Skin of body (tissue), 2 donors: ENCODE data around the gene NAV2. TPM values are rescaled to one million over a fixed set of nuclear protein-coding genes. Genes with fewer than 3 reads are reported as not detected.
"Not testable (repeated sequence)": the region's sequence is repeated elsewhere in the genome, so short reads cannot be mapped to it uniquely, and the experiment has no call there.

ENCODE experiments used
- DNase-seq: peaks from one replicate; lab custom pipeline; 2025; lab: John Stamatoyannopoulos, UW
- total RNA-seq: library from RNA; depleted of rRNA; stranded (reverse); fragments of >200 nt; gene quantifications from one replicate; pipeline ENCODE4 v1.2.3, GENCODE V29; 2014

Gene NAV2
- total RNA-seq, 1 donor from 2014 or later = 13.6 TPM

DNA sequence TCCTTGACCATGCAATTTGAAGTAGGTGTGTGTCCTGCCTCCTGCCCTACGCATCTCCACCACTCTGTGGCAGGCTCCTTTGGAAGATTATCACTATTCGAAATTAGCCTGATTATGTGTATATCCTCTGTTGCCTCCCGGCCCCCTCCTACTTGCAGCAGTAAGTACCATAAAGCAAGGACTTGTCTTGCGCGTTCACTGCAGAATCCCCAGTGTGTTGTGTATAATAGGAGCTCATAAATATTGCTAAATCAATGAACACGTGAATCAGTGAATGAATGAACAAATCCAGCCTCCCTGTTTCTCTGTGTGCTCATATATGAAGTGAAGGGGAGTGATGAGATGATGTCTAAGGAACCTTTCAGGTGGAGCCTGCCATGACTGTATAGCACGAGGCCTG lies 237.0 kb downstream of the NAV2 start:
- DNase-seq = no peak

- DNase-seq = peak; percentile 31
Measured at GRCh38 chr11:19951558-19952115, 239.0 kb downstream of the NAV2 start.

- no peak for DNase-seq
Measured at GRCh38 chr11:19952116-19952605, 239.5 kb downstream of the NAV2 start.

DNA sequence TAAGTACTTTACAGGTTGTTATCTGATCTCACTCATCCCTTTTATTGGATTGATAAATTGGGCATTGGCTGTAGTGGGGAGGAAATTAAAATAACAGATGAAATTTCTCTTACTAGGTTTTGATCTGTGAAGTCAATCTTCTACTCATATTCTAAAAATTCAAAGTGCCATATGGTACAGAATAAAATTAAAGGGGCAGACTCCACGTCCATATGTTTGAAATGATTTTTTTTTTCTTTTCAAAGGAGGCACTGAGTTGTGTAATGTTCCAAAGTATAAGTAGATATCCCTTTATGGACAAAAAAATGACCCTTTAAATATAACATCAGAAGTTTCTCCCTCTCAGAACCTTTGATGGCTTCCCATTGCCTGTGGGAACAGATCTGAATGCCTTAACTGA lies 240.3 kb downstream of the NAV2 start:
- DNase-seq = no peak

DNA sequence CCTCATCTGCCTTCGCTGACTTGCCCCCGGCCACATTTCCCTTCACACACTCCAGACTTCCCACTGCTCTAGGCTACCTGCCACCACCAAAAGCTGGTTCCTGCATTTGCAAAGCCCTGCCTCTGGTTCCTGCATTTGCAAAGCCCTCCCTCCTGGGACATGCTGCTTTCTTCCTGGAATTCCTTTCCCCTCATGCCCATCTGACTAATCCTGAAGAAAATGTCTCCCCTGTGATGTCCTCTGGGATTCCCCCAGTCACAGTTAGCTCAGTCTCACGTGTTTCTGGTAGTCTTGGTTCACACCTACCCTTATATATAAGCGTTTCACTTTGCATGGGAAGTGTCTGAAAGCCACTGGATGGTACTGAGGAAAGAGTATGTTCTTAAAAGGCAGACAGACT lies 240.7 kb downstream of the NAV2 start:
- no peak for DNase-seq

GRCh38 chr11:19953909-19954308 lies 241.3 kb downstream of the NAV2 start:
- DNase-seq = no peak

DNA sequence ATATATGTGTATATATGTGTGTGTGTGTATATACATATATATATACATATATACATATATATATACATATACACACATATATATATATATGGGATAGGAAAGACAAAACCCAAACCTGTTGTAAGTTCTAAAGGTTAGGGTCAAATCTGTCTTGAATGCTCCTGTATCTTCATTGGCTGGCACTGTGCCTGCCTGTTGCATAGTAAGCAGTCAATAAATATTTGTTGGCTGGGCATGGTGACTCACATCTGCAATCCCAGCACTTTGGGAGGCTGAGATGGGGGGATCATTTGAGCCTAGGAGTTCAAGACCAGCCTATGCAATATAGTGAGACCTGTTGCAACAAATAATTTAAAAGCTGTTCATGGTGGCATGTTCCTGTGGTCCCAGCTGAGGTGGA lies 242.3 kb downstream of the NAV2 start:
- no peak for DNase-seq

DNA sequence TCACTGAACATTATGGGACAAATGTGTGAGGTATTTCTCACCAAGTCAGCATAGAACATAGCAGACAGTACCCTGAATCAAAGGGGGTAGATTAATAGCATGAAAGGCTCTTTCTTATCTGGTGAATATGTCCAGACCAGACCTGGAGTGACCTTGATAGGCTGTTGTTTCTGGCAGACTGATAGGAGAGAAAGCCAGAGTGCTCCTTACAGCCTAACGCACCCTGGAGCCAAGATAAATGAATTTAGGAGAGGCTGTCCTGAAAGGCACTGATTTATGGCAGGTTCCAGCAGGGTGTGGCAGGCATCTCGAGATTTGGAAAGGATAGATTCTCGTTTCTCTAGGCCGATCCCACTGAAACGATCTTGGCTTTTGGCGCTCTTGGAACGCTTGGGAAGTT lies 243.0 kb downstream of the NAV2 start:
- DNase-seq = no peak

DNA sequence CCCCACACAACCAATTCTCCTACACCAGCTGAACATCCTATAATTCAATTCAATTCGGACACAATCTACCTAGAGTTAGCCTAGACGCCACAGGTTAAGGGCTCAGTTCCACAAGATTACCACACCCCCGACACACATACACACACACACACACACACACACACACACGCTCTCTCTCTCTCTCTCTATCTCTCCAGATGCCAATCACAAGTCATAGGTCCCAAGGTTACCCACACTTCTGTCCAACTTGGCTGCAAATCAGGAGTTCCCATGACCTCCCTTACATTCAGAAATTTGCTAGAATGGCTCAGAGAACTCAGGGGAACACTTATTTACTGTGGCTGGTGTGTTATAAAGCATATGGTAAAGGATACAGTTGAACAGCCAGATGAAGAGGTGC lies 243.6 kb downstream of the NAV2 start:
- no peak for DNase-seq

DNA sequence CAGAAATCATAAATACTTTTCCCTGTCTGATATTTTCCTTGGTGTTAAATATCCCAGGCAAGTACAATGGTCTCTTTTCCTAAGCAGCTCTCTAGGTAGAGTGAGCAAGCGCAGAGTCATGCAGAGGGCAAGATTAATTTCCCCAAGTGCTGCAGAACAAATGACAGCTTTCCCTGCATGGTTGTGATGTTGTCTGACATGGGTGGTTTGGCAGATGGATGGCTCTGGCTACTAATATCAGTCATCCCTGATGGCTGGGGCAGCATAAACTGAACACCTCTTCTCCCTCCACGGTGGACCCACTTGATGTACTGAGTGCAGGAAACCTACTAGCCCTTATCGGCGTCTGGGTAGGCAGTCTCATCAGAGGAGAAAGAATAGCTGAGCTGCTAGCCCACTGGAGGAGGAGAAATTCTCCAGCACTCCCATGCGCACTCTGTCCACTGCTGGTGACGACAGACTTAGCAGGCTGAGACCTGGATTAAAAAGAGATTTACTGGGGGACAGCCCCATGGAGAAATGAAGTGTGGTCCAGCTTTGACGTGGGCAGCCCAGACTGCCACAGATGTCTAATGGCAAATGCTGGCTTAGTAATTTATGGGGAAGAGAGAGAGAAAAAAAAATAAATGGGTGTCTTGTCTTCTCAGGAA lies 244.8 kb downstream of the NAV2 start:
- no peak for DNase-seq

- DNase-seq = no peak
Measured at GRCh38 chr11:19958204-19958603, 245.6 kb downstream of the NAV2 start.

- DNase-seq = no peak
Measured at GRCh38 chr11:19959210-19959609, 246.6 kb downstream of the NAV2 start.

DNA sequence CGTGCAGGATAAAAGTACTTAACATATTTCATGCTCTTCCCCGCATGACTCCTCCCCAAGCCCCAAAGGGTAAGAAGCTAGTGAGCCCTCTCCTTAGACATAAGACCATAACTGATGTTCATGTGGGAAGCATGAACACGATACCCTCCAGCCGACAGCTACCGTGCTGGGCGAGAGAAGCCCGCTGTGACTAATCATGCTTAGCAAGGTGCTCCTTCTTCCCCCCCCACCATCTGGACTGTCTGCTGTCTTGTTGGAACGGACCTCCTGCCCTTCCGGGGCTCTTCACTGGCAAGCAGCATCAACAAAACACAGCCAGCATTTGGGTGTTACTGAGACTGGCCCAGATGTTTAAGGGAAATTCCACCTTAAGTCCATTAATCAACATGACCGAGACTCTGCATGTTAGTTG lies 247.0 kb downstream of the NAV2 start:
- no peak for DNase-seq

- not testable (repeated sequence) for DNase-seq
Measured at GRCh38 chr11:19960410-19960809, 247.8 kb downstream of the NAV2 start.

- DNase-seq = no peak
Measured at GRCh38 chr11:19961225-19961624, 248.6 kb downstream of the NAV2 start.

- no peak for DNase-seq
Measured at GRCh38 chr11:19962053-19962800, 249.6 kb downstream of the NAV2 start.

- no peak for DNase-seq
Measured at GRCh38 chr11:19962801-19963175, 250.2 kb downstream of the NAV2 start.

DNA sequence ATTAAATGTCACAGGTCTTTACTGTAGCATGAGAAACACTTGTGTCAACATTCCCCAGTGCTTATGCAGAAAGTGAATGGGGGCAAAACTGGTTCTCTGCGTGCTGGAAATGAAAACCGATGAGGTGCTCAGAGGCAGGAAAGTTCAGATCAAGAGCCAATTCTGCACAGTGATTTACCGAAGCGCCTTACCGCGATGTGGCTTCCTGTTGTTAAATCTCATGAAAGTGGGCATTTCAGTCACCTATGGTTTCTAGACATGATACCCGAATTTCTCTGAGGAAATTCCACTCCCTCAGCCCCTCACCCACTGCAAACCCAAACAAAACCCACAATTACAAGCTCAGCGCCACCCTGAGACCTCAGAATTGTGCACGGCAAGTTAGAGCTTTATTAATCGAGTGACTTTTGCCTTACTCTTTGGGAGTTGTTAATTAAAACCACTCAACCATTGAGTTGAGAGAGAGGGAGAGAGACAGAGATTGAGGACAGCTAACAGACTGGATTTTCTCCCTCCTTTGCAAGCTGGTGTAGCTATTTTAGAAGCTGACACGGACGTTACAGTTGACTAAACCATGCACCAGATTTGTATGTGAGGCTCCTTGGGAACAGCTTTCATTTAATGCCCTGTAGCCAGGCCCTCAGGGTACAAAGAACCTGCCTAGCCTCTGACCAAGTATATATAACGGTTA lies 251.2 kb downstream of the NAV2 start:
- DNase-seq = no peak

DNA sequence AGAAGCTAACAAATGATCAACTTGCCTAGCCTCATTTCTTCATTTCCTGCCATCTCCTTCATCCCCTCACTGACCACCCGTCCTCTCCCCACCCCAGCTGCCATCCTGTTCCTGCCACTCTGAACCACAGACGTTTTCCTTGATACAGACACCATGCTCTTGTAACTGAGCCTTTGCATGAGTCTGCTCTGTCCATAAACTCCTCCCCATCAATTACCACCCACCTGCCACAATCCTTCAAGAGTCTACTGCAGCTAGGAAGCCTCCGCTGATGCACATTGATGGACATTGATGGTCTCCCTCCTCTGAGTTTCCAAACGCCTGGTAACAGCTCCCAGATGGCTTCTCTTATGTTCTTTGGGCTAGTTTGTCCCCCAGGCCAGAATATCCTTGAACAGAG lies 253.8 kb downstream of the NAV2 start:
- DNase-seq = no peak

- DNase-seq = no peak
Measured at GRCh38 chr11:19966927-19967326, 254.3 kb downstream of the NAV2 start.

GRCh38 chr11:19967787-19968186 lies 255.2 kb downstream of the NAV2 start:
- DNase-seq = no peak

- no peak for DNase-seq
Measured at GRCh38 chr11:19968860-19969259, 256.2 kb downstream of the NAV2 start.
